Right atrium auricular region (tissue), 2 donors: ENCODE data around the gene TBXAS1. TPM values are rescaled to one million over a fixed set of nuclear protein-coding genes. Genes with fewer than 3 reads are reported as not detected.

Experiments used
- DNase-seq: peaks from one replicate; pipeline ENCODE4 v3.0.0-alpha.2; 2019; ENCODE audit warnings: low spot score
- H3K27ac ChIP-seq, 2 donors: fragments of 200-600 bp; sonication (generic); 1 replicate in 1 of 2; 2 replicates in 1 of 2; pipeline ENCODE4 v1.5.1; 2016 to 2019
- H3K27me3 ChIP-seq, 2 donors: fragments of 200-600 bp; sonication (generic); one replicate each; pipeline versions ENCODE4 v1.5.1 to v1.6.0; 2017 to 2019
- H3K36me3 ChIP-seq: fragments of 200-600 bp; sonication (generic); one replicate; pipeline ENCODE4 v1.5.1; 2016
- H3K4me1 ChIP-seq, 2 donors: fragments of 200-600 bp; sonication (generic); one replicate each; pipeline versions ENCODE4 v1.5.1 to v1.6.0; 2017 to 2019
- H3K4me3 ChIP-seq, 2 donors: fragments of 200-600 bp; sonication (generic); 1 replicate in 1 of 2; 2 replicates in 1 of 2; pipeline ENCODE4 v1.5.1; 2017 to 2019; ENCODE audit warnings: mild to moderate bottlenecking in 1 of 2, moderate library complexity in 1 of 2
- H3K9me3 ChIP-seq, 2 donors: fragments of 200-600 bp; sonication (generic); one replicate each; pipeline ENCODE4 v1.5.1; 2019
- total RNA-seq, 2 donors: library from RNA; depleted of rRNA; stranded (reverse); fragments of >200 nt; gene quantifications; one replicate each; pipeline ENCODE4 v1.1.0, GENCODE V29; 2016
- TF ChIP-seq, protein P1 (sequence below), 2 donors: fragments of 200-600 bp; sonication (generic); IDR thresholded peaks; one replicate each; pipeline ENCODE4 v1.5.1; 2019; ENCODE audit warnings: antibody characterized with exemption in 2 of 2

The TBXAS1 gene
- total RNA-seq, 2 donors from 2014 or later, result 4.6 to 15.3 TPM

DNA sequence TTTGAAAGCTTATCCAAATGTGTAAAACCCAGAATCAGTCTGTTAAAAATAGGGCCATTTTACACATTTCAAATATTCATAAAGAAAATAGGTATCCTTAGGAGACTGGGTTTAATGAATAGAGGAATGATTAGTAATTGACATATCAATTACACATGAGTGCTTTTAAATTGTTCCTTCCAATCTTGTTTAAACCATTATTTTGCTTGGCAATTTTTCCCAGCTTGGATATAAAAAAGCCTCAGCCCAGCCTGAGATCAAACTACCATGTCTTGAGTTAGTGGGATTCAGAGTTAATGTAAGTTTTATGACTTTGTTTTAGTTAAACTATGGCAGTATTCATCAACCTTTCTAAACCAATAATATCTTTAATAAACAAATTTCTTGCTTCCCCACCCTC lies 205.4 kb downstream of the TBXAS1 start:
- Histone ChIP-seq H3K4me1 (no peaks in the 10 kb centered on the region), H3K27me3 (no peaks in the 10 kb centered on the region), H3K36me3 (peaks cover 20% of the 10 kb centered on the region), H3K4me3 (no peak overlapping the region), H3K9me3 (no peaks in the 10 kb centered on the region), H3K27ac (no peak overlapping the region)
- TF ChIP-seq, protein P1, sequence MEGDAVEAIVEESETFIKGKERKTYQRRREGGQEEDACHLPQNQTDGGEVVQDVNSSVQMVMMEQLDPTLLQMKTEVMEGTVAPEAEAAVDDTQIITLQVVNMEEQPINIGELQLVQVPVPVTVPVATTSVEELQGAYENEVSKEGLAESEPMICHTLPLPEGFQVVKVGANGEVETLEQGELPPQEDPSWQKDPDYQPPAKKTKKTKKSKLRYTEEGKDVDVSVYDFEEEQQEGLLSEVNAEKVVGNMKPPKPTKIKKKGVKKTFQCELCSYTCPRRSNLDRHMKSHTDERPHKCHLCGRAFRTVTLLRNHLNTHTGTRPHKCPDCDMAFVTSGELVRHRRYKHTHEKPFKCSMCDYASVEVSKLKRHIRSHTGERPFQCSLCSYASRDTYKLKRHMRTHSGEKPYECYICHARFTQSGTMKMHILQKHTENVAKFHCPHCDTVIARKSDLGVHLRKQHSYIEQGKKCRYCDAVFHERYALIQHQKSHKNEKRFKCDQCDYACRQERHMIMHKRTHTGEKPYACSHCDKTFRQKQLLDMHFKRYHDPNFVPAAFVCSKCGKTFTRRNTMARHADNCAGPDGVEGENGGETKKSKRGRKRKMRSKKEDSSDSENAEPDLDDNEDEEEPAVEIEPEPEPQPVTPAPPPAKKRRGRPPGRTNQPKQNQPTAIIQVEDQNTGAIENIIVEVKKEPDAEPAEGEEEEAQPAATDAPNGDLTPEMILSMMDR (IDR thresholded peaks at IDR 0.05), result no peak
- DNase-seq, result no peak

DNA sequence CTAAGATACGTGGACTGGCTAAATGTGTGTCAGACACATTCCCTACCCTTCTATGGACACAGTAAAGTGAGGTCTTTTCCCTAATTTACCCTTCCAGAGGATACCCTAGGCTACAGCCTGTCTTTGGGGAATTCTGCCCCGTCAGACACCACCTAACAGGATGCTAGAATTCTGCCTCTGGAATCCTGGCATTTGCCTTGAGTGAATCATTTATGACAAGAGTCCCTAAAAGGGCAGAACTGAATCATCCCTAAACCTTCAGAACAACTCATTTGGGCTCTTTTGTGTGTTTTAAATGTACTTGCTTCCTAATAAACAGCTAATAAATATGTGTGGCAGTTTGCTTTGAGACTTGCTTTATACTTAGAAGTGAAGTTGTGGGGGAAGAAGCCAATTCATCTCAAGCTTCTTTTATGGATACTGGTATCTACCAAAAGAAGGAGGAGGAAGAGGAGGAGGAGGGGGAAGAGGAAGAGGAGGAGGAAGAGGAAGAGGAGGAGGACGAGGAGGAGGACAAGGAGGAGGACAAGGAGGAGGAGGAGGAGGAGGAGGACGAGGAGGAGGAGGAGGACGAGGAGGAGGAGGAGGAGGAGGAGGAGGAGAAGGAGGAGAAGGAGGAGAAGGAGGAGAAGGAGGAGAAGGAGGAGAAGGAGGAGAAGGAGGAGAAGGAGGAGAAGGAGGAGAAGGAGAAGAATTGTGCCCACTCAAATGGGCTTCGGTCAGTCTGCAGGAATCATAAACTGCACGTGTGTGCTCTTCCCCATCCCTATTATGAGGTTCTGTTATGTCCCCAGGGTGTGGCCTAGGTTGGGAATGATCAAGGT lies 206.5 kb downstream of the TBXAS1 start:
- H3K9me3 ChIP-seq, result no peaks in the 10 kb centered on the region
- peaks cover 27% of the 10 kb centered on the region for H3K36me3 ChIP-seq
- no peak overlapping the region for H3K4me3 ChIP-seq
- no peak for DNase-seq
- no peak overlapping the region for H3K27ac ChIP-seq
- H3K4me1 ChIP-seq, result no peaks in the 10 kb centered on the region
- no peaks in the 10 kb centered on the region for H3K27me3 ChIP-seq
- TF ChIP-seq, protein P1 (IDR thresholded peaks at IDR 0.05), result no peak

DNA sequence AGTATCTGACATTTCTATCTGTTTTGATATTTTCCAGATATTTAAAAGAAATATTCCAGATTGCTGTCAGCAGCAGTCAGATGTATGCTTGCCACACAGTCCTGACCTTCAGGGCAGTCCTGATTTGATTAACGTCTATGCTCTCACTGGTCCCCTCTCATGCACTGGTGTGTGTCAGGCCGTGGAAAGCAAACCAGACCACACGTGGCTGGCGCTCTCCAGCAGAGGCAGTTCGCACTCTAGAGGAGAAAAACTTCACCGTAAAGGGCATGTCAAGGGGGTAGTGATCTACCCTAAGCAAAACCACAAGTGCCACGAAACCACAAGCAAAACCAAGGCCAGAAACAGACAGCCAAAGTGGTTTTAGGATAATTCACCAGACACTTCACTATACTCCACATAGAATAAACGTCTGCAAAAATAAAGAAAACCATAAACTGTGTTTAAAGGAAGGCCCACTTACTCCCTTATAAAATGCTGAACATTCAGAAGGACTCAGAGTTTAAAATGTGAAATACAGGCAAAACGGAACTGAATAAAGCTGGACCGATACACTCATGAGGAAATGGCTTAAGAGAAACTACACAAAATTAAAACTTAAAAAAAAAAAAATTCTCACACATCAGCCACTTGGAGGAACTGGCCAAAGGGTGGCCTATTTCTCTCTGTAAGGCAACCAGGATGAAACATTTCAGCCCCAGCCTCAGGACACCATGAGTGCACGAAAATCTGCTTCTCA lies 207.3 kb downstream of the TBXAS1 start:
- Histone ChIP-seq H3K36me3 (peaks cover 34% of the 10 kb centered on the region), H3K4me1 (no peaks in the 10 kb centered on the region), H3K4me3 (no peak overlapping the region), H3K27me3 (no peaks in the 10 kb centered on the region), H3K9me3 (no peaks in the 10 kb centered on the region), H3K27ac (no peak overlapping the region)
- DNase-seq, result no peak
- TF ChIP-seq, protein P1 (IDR thresholded peaks at IDR 0.05), result no peak

DNA sequence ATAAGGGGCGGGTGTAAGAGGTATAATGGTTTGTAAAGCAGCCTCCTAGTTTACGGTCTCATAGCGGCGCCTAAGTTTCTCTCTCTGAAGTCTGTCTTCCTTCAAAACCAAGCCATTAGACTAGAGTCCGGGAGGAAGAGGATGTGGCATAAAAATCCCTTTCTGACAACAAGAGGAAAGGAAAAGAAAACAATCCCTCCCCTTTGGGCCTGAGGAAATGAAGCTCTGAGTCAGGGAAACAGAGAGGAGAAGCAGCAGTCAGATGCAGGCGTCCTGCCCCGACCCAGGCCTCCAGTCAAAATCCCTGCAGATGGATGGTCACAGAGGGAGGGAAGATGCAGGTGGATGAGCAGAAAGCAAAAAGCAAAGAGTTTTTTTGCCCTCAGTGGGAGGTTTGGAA lies 210.0 kb downstream of the TBXAS1 start:
- Histone ChIP-seq H3K4me1 (no peaks in the 10 kb centered on the region), H3K36me3 (peaks cover 36% of the 10 kb centered on the region), H3K27ac (no peak overlapping the region), H3K4me3 (no peak overlapping the region), H3K9me3 (no peaks in the 10 kb centered on the region), H3K27me3 (no peaks in the 10 kb centered on the region)
- TF ChIP-seq, protein P1 (IDR thresholded peaks at IDR 0.05), result no peak
- peak; percentile 18 for DNase-seq

GRCh38 chr7:140039896-140040295 lies 210.8 kb downstream of the TBXAS1 start:
- Histone ChIP-seq H3K4me1 (no peaks in the 10 kb centered on the region), H3K27ac (no peak overlapping the region), H3K4me3 (no peak overlapping the region), H3K27me3 (no peaks in the 10 kb centered on the region), H3K9me3 (no peaks in the 10 kb centered on the region), H3K36me3 (peaks cover 36% of the 10 kb centered on the region)
- DNase-seq, result peak; percentile 18
- TF ChIP-seq, protein P1 (IDR thresholded peaks at IDR 0.05), result no peak
